Mesothelial cell of epicardium (in vitro differentiated cells): Measurements from ENCODE around the gene PNPO. TPM values are rescaled to one million over a fixed set of nuclear protein-coding genes. Genes with fewer than 3 reads are reported as not detected.
A peak's percentile ranks its signal among the peaks of the same experiment; 100 is the strongest.

ENCODE experiments used
- DNase-seq, 2 experiments: peaks; one replicate each; pipeline ENCODE4 v3.0.0; 2021; ENCODE audit warnings: low spot score in 2 of 2; ENCODE audit not compliant: unreplicated experiment in 2 of 2
- H3K27ac Mint-ChIP-seq: 2 replicates; pipeline ENCODE4 v1.8.0; 2021; ENCODE audit warnings: mixed read lengths
- H3K27me3 Mint-ChIP-seq: 2 replicates; pipeline ENCODE4 v1.8.0; 2021; ENCODE audit warnings: low read depth, mixed read lengths
- H3K36me3 Mint-ChIP-seq: 2 replicates; pipeline ENCODE4 v1.8.0; 2021; ENCODE audit warnings: mixed read lengths
- H3K4me1 Mint-ChIP-seq: 2 replicates; pipeline ENCODE4 v1.8.0; 2021; ENCODE audit warnings: mixed read lengths
- H3K4me3 Mint-ChIP-seq: 2 replicates; pipeline ENCODE4 v1.8.0; 2021; ENCODE audit warnings: mild to moderate bottlenecking, moderate library complexity, mixed read lengths
- H3K9me3 Mint-ChIP-seq: 2 replicates; pipeline ENCODE4 v1.8.0; 2021; ENCODE audit warnings: mixed read lengths
- total RNA-seq: library from RNA; stranded (reverse); gene quantifications from 3 replicates; pipeline ENCODE4 v1.2.1, GENCODE V29; 2021
- TF ChIP-seq, protein P1 (sequence below): fragments of 200-600 bp; sonication (generic); IDR thresholded peaks from one replicate; pipeline ENCODE4 v1.5.0; 2021; ENCODE audit warnings: antibody characterized with exemption; ENCODE audit not compliant: unreplicated experiment

PNPO gene
- total RNA-seq, 1 donor from 2014 or later, result 7.4 TPM

DNA sequence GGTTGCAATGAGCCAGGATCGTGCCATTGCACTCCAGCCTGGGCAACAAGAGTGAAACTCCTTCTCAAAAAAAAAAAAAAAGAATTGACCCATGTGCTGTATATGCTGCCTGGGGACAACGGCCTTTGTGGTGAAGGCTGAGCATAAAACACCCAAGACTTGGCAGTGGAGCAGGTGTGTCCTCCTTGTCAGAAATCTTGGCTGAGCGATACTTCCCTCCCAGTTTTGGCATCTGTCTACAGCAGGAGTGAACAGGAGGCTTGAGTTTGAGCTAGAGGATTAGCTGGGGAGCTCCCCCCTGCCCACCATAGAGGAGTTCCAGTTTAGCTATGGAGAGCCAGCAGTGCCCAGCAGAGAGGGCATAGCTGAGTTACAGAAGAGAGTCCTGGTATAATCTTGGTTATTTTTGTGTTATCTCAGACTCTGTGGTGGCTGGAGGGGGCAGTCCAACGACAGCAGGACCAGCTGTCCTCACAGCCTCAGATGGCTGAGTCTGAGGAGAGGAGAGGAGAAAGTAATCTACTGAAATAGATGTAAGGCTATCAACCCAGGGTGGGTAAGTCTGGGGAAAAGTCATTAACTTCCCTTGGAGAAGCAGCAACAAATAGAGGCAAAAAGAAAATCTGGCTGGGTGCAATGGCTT, 26.9 kb upstream of the PNPO start:
- no peaks in the 10 kb centered on the region for H3K27me3 Mint-ChIP-seq
- TF ChIP-seq, protein P1, sequence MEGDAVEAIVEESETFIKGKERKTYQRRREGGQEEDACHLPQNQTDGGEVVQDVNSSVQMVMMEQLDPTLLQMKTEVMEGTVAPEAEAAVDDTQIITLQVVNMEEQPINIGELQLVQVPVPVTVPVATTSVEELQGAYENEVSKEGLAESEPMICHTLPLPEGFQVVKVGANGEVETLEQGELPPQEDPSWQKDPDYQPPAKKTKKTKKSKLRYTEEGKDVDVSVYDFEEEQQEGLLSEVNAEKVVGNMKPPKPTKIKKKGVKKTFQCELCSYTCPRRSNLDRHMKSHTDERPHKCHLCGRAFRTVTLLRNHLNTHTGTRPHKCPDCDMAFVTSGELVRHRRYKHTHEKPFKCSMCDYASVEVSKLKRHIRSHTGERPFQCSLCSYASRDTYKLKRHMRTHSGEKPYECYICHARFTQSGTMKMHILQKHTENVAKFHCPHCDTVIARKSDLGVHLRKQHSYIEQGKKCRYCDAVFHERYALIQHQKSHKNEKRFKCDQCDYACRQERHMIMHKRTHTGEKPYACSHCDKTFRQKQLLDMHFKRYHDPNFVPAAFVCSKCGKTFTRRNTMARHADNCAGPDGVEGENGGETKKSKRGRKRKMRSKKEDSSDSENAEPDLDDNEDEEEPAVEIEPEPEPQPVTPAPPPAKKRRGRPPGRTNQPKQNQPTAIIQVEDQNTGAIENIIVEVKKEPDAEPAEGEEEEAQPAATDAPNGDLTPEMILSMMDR, result no peak
- no peak overlapping the region for H3K4me3 Mint-ChIP-seq
- peak overlapping the region; percentile 5 for H3K27ac Mint-ChIP-seq
- peaks cover 5% of the 10 kb centered on the region for H3K4me1 Mint-ChIP-seq
- no peak for DNase-seq
- peaks cover 5% of the 10 kb centered on the region for H3K36me3 Mint-ChIP-seq
- H3K9me3 Mint-ChIP-seq, result no peaks in the 10 kb centered on the region

DNA sequence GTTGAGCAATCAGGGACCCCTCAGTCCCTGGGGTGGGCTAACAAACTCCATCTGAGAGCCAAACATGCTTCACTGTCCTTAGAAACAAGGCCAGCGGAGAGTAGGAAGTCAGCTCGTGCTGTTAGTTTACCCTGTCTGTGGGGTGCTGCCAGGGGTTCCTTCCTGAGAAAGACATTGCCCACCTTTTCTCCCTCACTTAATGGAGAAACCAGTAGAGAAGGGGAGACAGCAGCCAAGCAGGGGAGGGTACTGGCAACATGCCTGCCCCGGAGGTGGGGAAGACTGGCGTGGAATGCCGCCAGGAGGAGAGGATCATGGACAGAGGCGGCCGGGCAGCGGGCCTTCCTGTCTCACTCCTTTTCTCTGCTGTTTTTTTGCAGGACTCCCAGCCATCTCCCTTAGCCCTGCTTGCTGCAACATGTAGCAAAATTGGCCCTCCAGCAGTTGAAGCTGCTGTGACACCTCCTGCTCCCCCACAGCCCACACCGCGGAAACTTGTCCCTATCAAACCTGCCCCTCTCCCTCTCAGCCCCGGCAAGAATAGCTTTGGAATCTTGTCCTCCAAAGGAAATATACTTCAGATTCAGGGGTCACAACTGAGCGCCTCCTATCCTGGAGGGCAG, 25.5 kb upstream of the PNPO start:
- no peaks in the 10 kb centered on the region for H3K9me3 Mint-ChIP-seq
- peaks cover 5% of the 10 kb centered on the region for H3K4me1 Mint-ChIP-seq
- TF ChIP-seq, protein P1, result no peak
- H3K36me3 Mint-ChIP-seq, result peaks cover 8% of the 10 kb centered on the region
- H3K4me3 Mint-ChIP-seq, result no peak overlapping the region
- DNase-seq, result no peak
- no peaks in the 10 kb centered on the region for H3K27me3 Mint-ChIP-seq
- H3K27ac Mint-ChIP-seq, result peak overlapping the region; percentile 66

DNA sequence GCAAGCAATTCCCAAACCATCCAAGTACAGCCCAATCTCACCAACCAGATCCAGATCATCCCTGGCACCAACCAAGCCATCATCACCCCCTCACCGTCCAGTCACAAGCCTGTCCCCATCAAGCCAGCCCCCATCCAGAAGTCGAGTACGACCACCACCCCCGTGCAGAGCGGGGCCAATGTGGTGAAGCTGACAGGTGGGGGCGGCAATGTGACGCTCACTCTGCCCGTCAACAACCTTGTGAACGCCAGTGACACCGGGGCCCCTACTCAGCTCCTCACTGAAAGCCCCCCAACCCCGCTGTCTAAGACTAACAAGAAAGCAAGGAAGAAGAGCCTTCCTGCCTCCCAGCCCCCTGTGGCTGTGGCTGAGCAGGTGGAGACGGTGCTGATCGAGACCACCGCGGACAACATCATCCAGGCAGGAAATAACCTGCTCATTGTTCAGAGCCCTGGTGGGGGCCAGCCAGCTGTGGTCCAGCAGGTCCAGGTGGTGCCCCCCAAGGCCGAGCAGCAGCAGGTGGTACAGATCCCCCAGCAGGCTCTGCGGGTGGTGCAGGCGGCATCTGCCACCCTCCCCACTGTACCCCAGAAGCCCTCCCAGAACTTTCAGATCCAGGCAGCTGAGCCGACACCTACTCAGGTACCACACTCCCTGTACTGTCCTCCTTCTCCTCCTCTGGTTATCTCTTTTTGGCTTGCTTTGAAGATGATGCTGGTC, 24.7 kb upstream of the PNPO start:
- TF ChIP-seq, protein P1, result no peak
- H3K27me3 Mint-ChIP-seq, result no peaks in the 10 kb centered on the region
- no peaks in the 10 kb centered on the region for H3K9me3 Mint-ChIP-seq
- DNase-seq, result no peak
- no peak overlapping the region for H3K4me3 Mint-ChIP-seq
- H3K36me3 Mint-ChIP-seq, result peaks cover 8% of the 10 kb centered on the region
- no peak overlapping the region for H3K27ac Mint-ChIP-seq
- peaks cover 5% of the 10 kb centered on the region for H3K4me1 Mint-ChIP-seq

DNA sequence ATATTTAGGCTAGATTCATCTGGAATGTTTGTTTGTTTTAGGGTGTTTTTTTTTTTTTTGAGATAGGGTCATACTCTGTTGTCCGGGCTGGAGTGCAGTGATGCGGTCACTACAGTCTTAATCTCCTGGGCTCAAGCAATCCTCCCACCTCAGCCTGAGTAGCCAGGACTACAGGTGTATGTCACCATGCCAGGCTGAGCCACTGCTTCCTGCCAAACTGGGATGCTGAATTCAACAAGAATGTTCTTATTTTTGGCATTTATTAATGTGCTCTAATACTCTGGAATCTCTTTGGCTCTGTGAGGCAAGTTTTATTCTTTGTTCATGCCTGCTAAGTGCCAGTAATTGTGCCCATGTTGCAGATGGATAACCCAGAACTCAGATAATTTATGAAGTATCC, 23.8 kb upstream of the PNPO start:
- Mint-ChIP-seq H3K4me3 (no peak overlapping the region), H3K4me1 (peaks cover 5% of the 10 kb centered on the region)

DNA sequence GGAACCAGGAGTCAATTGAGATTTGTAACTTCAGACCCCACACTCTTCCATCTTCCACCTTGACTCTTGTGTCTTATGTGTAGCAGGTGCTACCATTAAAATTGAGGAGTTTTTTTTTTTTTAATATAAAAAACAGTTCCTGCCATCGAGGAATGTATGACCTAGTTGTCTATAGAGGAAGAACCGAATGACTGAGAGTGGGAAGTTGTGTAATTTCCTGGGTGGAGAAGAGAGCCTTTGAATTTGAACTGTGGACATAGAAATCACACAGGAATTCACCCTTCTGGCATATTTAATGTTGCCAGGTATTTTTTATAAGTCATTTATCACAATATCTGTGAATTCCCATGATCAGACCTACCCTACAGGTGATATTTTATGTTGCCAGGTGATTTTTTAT, 23.4 kb upstream of the PNPO start:
- H3K27ac Mint-ChIP-seq, result no peak overlapping the region
- H3K9me3 Mint-ChIP-seq, result no peaks in the 10 kb centered on the region
- H3K36me3 Mint-ChIP-seq, result peaks cover 13% of the 10 kb centered on the region
- no peaks in the 10 kb centered on the region for H3K27me3 Mint-ChIP-seq
- TF ChIP-seq, protein P1, result no peak
- no peak overlapping the region for H3K4me3 Mint-ChIP-seq
- no peak for DNase-seq
- peaks cover 5% of the 10 kb centered on the region for H3K4me1 Mint-ChIP-seq

More for the DNA sequence above, 23.8 kb upstream of the PNPO start:
- DNase-seq, result no peak
- H3K27me3 Mint-ChIP-seq, result no peaks in the 10 kb centered on the region
- TF ChIP-seq, protein P1, result no peak
- peaks cover 8% of the 10 kb centered on the region for H3K36me3 Mint-ChIP-seq
- no peak overlapping the region for H3K27ac Mint-ChIP-seq
- H3K9me3 Mint-ChIP-seq, result no peaks in the 10 kb centered on the region
